Stimulated activated naive B cell treated with anti-CD40 and anti-IgM and Interleukin-4, amounts not matched to agents 10 μg/mL and 1 μg/mL and 100 μg/mL, for 72 hours (primary cell): ENCODE measurements around the gene ITPK1.
A peak's percentile ranks its signal among the peaks of the same experiment; 100 is the strongest.

Source experiments
- ATAC-seq, 2 donors: fragments of 150-1000 bp; cut with Tn5 transposase; replicated peaks; 2 replicates each; pipeline ENCODE4 v1.10.0; 2021; ENCODE audit warnings: moderate library complexity in 1 of 2
- DNase-seq: peaks from one replicate; pipeline ENCODE4 v3.0.0; 2021
- H3K27ac Mint-ChIP-seq: one replicate; pipeline ENCODE4 v1.8.0; 2022; ENCODE audit warnings: mild to moderate bottlenecking, mixed read lengths
- H3K27me3 Mint-ChIP-seq, 2 donors: one replicate each; pipeline ENCODE4 v1.8.0; 2022; ENCODE audit warnings: mixed read lengths in 2 of 2
- H3K36me3 Mint-ChIP-seq, 2 donors: one replicate each; pipeline ENCODE4 v1.8.0; 2022; ENCODE audit warnings: mixed read lengths in 2 of 2, mild to moderate bottlenecking in 1 of 2
- H3K4me1 Mint-ChIP-seq, 2 donors: one replicate each; pipeline ENCODE4 v1.8.0; 2022; ENCODE audit warnings: mixed read lengths in 2 of 2, mild to moderate bottlenecking in 1 of 2
- H3K4me3 Mint-ChIP-seq, 2 donors: one replicate each; pipeline ENCODE4 v1.8.0; 2022; ENCODE audit warnings: mild to moderate bottlenecking in 2 of 2, mixed read lengths in 2 of 2, moderate library complexity in 1 of 2
- H3K9me3 Mint-ChIP-seq, 2 donors: one replicate each; pipeline ENCODE4 v1.8.0; 2022; ENCODE audit warnings: mixed read lengths in 2 of 2, mild to moderate bottlenecking in 1 of 2

Gene ITPK1

DNA sequence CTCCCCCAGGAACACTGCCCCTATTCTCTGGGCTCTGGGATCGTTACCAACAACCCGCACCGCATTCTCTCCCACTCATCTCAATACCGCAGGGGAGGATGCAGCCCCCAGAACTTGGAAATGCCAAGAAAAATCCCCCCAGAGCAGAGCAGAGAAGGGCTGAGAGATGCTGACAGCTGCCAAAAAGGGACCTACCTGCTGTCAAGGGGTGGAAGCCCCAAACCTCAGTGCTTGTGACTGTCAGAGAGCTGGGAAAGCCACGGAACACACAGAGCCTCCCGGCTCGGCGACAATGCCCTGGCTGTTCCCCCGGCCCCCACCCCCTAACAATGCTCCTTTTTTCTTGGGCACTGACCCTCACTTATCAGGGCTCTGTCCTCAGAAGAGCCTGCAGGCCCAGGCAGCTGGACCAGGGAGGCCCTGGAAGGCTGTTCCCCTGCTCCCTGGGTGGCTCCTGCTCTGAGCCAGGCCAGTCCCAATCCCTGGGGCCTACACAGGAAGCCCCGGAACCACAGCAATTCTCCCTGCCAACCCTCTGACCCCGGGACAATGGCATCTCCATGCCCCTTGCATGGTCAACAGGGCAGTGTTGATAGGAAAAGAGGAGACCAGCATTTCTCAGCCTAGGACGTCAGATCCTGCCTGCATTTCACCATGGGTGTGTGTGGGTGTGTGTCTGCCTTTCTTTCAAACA lies 78.9 kb downstream of the ITPK1 start:
- Mint-ChIP-seq H3K36me3 (peaks cover 0 to 11% of the 10 kb centered on the region in 2 donors), H3K4me3 (no peak overlapping the region), H3K27ac (peak overlapping the region; percentile 77), H3K27me3 (no peaks in the 10 kb centered on the region), H3K9me3 (no peaks in the 10 kb centered on the region), H3K4me1 (peaks cover 56 to 82% of the 10 kb centered on the region in 2 donors)
- ATAC-seq (no peak), DNase-seq (no peak)

DNA sequence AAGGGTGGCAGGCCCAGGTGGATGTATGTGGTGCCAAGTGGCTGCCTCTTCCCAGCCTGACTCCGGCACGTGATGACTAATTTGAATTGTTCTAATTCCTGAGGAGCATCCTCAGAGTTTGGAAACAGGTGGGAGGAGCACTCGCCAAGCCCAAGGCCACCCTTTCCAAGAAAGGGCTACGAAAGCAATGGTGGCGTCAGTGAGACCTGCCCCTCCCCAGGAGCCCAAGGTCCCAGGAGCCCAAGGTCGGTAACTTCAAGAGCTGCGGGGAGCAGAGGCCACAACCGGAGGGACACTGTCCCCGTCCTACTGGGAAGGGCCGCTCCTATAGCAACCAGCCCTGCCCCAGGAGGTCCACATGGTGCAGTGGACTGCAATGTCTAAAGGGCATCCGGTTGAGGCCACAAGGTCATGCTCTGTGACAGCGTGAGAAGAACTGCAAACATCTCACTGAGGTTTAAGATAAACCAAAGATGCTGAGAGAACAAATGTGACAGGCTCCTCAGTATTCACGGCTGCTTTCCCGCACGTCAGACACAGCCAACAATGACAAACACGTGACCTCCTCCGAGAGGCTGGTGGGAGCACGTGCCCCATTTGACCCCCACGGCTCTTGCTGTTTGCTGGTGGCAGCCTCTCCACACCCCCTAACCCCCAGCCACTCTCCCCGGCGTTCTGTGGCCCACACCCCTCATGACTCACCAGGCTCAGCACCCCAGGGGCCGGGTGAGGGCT lies 79.6 kb downstream of the ITPK1 start:
- no peak overlapping the region for H3K4me3 Mint-ChIP-seq
- H3K27me3 Mint-ChIP-seq, result no peaks in the 10 kb centered on the region
- peak overlapping the region; percentile 77 for H3K27ac Mint-ChIP-seq
- H3K9me3 Mint-ChIP-seq, result no peaks in the 10 kb centered on the region
- peaks cover 0 to 11% of the 10 kb centered on the region in 2 donors for H3K36me3 Mint-ChIP-seq
- ATAC-seq, result no peak
- no peak for DNase-seq
- peaks cover 52 to 82% of the 10 kb centered on the region in 2 donors for H3K4me1 Mint-ChIP-seq

DNA sequence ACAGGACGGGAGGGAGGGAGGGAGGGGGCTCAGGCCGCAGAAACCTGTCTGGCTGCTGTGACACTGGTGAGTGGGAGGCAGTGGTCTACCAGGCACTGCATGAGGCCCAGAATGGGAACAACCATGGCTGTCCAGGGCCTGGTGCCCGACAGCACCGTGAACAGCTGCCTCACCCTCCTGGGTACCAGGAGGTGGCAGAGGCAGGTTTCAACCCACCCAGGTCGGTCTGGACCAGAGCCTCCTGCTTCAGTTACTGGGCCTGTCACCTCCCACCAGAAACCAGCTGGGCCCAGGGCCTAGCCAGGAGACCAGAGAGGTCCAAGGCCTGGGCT lies 80.2 kb downstream of the ITPK1 start:
- Mint-ChIP-seq H3K36me3 (peaks cover 0 to 14% of the 10 kb centered on the region in 2 donors), H3K4me3 (no peak overlapping the region), H3K9me3 (no peaks in the 10 kb centered on the region), H3K4me1 (peaks cover 46 to 82% of the 10 kb centered on the region in 2 donors), H3K27me3 (no peaks in the 10 kb centered on the region), H3K27ac (no peak overlapping the region)
- ATAC-seq, result no peak
- no peak for DNase-seq

DNA sequence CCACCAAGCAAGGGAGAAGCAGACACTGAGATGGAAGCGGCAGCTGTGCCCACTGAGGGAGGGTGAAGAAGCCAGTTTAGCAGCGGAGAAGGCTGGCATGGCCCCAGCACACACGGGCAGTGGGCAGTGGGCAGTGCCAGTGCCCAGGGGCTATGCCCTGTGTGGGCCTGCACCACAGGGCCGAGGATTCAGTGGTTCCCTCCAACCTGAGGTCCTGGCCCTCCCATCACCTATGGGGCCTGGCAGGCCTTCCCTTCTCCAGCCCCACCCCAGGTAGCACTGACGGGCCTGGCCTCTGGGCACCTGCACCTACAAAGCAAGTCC lies 81.1 kb downstream of the ITPK1 start:
- peak overlapping the region; percentile 27 to 47 for H3K4me3 Mint-ChIP-seq

DNA sequence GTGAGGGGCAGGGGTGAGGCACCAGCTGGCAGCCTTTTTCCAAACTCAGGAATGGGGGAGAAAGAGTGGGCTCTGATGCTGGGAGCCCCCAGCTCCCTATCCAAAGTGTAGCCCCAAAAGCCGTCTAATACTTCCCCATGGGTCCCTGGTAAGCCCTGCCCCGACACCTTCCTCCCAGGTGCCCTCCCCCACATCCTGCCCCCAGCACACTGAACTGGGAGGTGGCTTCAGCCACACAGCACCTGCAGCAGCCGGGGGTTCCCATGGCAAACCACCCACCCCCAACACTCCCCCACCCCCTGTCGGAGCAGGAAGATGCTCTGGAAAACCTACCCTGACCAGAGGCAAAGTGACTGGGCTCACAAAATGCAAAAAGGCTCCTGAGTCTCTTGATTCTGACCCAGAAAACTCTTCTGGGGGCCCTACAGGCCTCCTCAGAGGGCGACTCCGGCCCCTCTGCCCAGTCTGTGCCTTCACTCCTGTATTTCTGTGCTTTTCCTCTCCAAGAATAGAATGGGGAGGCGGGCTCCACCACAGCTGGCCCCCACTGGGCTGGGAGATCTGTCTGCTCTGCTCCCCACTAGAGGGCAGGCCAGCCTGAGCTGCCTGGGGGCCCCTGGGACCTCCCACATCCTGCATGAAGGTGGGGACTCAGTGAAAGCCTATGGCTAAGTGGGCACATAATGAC lies 81.6 kb downstream of the ITPK1 start:
- Mint-ChIP-seq H3K9me3 (no peaks in the 10 kb centered on the region), H3K27me3 (no peaks in the 10 kb centered on the region), H3K36me3 (peaks cover 4 to 22% of the 10 kb centered on the region in 2 donors), H3K27ac (peak overlapping the region; percentile 92), H3K4me3 (peak overlapping the region; percentile 27 to 75), H3K4me1 (peaks cover 41 to 79% of the 10 kb centered on the region in 2 donors)
- ATAC-seq (peak; percentile 67 to 68), DNase-seq (peak; percentile 26)

More for the DNA sequence above, 81.1 kb downstream of the ITPK1 start:
- Mint-ChIP-seq H3K27ac (peak overlapping the region; percentile 91), H3K27me3 (no peaks in the 10 kb centered on the region), H3K4me1 (peaks cover 44 to 82% of the 10 kb centered on the region in 2 donors), H3K36me3 (peaks cover 4 to 19% of the 10 kb centered on the region in 2 donors), H3K9me3 (no peaks in the 10 kb centered on the region)
- DNase-seq, result no peak
- ATAC-seq, result no peak

DNA sequence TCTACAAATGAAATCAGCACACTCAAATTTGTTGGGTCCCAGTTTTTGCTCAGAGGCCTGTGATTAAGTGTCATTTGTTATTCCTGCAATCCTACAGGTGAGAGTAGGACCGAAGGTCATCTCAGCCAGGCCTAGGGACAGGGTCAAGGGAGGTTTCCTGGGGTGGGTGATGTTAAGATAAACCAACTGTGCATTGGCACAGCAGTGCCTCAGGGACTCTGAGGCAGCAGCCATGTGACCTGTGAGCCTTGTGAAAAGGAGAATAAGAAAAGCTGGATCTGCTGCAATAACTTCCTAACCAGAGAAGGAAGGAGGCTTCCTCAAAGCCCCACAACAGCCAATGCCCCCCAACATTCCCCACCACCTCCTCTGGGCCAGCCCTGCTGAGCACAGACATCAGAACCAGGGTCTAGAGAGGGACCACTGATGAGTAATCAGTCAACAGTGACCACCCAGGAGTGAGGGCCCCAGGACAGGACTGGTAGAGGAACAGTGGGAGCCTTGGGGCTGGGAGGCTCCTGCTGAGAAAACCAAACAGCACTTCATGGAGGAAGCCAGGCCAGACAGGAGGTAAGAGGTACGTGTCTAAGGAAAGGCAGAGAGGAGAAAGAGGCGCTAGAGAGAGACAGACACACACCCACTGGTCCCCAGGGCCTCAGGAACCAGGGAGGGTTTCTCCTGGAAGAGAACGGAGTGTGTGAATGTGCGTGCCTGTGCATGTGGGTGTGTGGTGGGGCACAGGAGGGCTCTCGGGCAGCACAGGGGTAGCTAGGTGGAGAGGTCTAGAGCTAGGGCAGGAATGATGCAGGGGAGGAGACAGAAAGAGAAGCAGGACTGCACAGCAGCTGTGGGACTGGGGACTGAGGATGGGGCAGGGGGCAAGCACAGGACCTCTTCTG lies 82.4 kb downstream of the ITPK1 start:
- peaks cover 39 to 81% of the 10 kb centered on the region in 2 donors for H3K4me1 Mint-ChIP-seq
- no peak for DNase-seq
- peak overlapping the region; percentile 92 for H3K27ac Mint-ChIP-seq
- H3K9me3 Mint-ChIP-seq, result no peaks in the 10 kb centered on the region
- peak overlapping the region; percentile 27 to 75 for H3K4me3 Mint-ChIP-seq
- H3K27me3 Mint-ChIP-seq, result no peaks in the 10 kb centered on the region
- peak; percentile 19 to 23 for ATAC-seq
- H3K36me3 Mint-ChIP-seq, result peaks cover 4 to 21% of the 10 kb centered on the region in 2 donors

DNA sequence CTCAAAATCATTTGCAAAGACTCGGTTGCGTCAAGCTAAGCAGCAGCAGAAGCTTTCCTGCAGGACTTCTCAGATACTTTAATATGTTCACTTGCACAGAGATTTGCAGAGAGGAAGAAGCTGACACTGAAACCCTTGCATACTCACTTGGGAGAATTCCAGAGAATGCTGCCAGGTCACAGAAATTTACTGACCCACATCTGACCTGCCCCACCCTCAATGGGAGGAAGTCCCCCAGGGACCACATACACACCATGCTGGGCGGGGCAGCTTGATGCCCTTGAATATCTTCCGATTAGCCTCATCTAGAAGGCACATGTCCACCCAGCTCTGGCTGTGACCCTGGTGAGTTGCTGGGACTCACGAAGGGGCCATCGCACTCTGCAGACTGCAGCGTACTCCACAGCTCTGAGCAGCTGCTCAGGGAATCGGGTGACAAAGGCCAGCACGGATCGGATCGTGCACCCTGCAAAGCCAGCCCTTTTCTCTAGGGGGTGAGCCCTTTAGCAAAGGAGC lies 83.2 kb downstream of the ITPK1 start:
- H3K36me3 Mint-ChIP-seq, result peaks cover 4 to 21% of the 10 kb centered on the region in 2 donors
- ATAC-seq (peak; percentile 68 to 81), DNase-seq (peak; percentile 56)
- H3K4me1 Mint-ChIP-seq, result peaks cover 39 to 89% of the 10 kb centered on the region in 2 donors
- peak overlapping the region; percentile 92 for H3K27ac Mint-ChIP-seq
- no peaks in the 10 kb centered on the region for H3K9me3 Mint-ChIP-seq
- no peaks in the 10 kb centered on the region for H3K27me3 Mint-ChIP-seq
- H3K4me3 Mint-ChIP-seq, result no peak overlapping the region

DNA sequence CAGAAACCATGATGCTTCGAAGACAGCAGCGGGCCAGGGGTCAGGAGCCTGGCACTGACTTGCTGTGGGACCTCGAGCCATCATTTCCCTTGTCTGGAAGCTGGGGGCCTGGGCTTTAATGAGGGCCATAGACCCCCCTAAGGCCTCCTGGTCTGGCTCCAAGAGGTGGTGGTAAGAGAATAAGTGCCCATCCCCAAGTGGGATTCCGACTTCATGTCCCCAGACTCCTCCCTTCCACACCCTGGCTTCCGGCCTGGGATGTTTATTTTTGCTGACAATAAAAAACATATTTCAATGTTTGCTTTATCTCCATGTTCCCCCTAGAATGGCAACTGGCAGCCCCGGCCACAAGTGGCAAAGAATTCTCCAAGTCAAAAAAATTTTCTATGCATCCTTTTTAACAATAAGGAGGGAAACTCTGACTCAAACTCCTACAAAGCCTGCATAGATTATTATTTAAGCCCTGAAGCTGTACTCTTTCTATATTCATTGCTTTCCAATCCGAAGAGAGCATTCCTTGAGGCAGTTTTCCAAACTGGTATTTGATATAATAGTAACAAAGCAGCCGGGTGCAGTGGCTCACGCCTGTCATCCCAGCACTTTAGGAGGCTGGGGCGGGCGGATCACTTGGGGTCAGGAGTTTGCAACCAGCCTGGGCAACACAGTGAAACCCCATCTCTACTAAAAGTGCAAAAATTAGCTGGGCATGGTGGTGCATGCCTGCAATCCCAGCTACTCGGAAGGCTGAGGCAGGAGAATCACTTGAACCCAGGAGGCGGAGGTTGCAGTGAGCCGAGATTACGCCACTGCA lies 84.0 kb downstream of the ITPK1 start:
- ATAC-seq (no peak), DNase-seq (no peak)
- peaks cover 39 to 86% of the 10 kb centered on the region in 2 donors for H3K4me1 Mint-ChIP-seq
- H3K4me3 Mint-ChIP-seq, result peak overlapping the region; percentile 32 to 45
- no peaks in the 10 kb centered on the region for H3K9me3 Mint-ChIP-seq
- no peaks in the 10 kb centered on the region for H3K27me3 Mint-ChIP-seq
- H3K36me3 Mint-ChIP-seq, result peaks cover 6 to 21% of the 10 kb centered on the region in 2 donors
- peak overlapping the region; percentile 62 for H3K27ac Mint-ChIP-seq

DNA sequence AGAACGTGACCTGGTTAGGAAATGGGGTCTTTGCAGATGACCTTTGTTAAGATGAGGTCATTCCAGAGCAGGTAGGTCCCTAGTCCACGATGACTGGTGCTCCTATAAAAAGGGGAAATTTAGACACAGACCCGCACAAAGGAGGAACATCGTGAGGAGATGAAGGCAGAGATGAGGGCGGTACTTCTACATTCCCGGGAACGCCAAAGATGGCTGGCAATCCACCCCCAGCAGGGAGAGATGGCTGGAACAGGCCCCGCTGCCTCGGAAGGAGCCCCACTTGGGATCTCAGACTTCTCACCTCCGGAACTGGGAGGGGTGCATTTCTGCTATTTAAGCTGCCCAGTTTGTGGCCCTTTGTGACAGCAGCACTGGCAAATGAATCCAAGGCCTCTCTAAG lies 85.0 kb downstream of the ITPK1 start:
- Mint-ChIP-seq H3K4me3 (no peak overlapping the region), H3K9me3 (no peaks in the 10 kb centered on the region), H3K27ac (peak overlapping the region; percentile 52), H3K36me3 (peaks cover 6 to 18% of the 10 kb centered on the region in 2 donors), H3K4me1 (peaks cover 34 to 81% of the 10 kb centered on the region in 2 donors), H3K27me3 (no peaks in the 10 kb centered on the region)
- DNase-seq (no peak), ATAC-seq (no peak)

DNA sequence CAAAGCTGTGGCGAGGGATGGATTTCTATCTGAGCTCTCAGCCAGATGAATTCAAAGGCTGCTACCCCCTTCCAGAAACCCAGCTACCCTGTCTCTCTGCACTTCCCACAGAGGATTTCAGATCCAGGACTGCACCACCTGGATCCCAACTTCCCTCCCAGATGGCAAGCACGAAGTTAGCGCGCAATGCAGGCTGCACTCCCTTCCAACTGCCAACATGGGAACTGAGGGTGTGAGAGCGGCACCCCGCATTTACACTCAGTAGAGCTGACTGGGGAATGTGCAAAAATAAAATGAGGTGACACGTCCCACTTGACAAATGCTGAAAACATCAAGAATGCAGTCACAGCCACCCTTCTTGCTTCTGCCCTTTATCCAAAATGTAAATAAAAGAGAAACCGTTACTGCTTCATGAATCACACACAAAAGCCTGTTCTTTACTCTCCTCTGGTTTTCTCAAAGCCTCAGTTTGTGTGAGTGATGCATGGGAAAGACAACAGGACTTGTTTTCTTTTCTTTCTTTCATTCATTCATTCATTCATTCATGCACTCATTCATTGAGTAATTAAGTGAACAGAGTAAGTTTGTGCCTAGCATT lies 85.7 kb downstream of the ITPK1 start:
- Mint-ChIP-seq H3K36me3 (peaks cover 6 to 22% of the 10 kb centered on the region in 2 donors), H3K27me3 (no peaks in the 10 kb centered on the region), H3K4me3 (no peak overlapping the region), H3K4me1 (peaks cover 35 to 83% of the 10 kb centered on the region in 2 donors), H3K27ac (peak overlapping the region; percentile 73), H3K9me3 (no peaks in the 10 kb centered on the region)
- ATAC-seq (no peak), DNase-seq (no peak)

DNA sequence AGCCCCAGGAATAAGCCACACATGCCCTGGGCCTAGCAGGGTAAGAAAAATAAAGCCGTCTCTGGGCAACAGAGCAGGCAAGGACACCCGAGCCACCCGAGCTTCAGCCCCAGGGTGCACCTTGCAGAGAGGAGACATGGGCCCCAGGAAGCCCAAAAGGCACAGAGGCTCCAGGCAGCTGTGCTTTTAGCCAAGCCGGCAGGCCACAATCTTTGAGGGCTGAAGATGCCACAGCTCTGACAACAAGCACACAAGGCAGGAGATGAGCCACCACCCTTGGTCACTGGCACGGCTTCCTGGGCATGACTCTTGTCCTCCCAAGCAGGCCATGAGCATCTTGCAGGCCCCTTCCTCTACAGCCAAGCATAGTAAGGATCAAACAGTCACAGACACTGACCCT lies 86.3 kb downstream of the ITPK1 start:
- ATAC-seq (no peak), DNase-seq (no peak)
- no peaks in the 10 kb centered on the region for H3K27me3 Mint-ChIP-seq
- peaks cover 31 to 77% of the 10 kb centered on the region in 2 donors for H3K4me1 Mint-ChIP-seq
- no peak overlapping the region for H3K27ac Mint-ChIP-seq
- H3K9me3 Mint-ChIP-seq, result no peaks in the 10 kb centered on the region
- no peak overlapping the region for H3K4me3 Mint-ChIP-seq
- H3K36me3 Mint-ChIP-seq, result peaks cover 6 to 23% of the 10 kb centered on the region in 2 donors

DNA sequence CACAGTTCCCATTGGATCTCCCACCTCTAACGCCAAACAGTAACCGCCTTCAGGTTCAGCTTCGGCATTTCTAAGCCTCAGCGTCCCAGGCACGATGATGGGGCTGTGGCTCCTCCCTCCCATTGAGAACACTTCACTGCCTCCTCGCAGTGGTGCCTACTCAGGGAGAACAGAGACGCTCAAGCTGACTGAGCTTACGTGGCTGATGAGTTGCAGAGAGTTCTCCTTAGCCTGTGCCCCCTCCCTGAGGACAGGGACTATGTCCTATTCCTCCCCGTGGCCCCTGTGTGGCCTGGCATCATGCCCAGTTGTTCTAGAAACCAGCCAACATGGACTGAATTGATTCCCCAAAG lies 87.0 kb downstream of the ITPK1 start:
- DNase-seq (no peak), ATAC-seq (no peak)
- H3K4me1 Mint-ChIP-seq, result peaks cover 25 to 70% of the 10 kb centered on the region in 2 donors
- no peaks in the 10 kb centered on the region for H3K27me3 Mint-ChIP-seq
- no peak overlapping the region for H3K27ac Mint-ChIP-seq
- H3K4me3 Mint-ChIP-seq, result no peak overlapping the region
- no peaks in the 10 kb centered on the region for H3K9me3 Mint-ChIP-seq
- peaks cover 6 to 25% of the 10 kb centered on the region in 2 donors for H3K36me3 Mint-ChIP-seq
